Transverse colon (tissue), 4 donors: Measurements from ENCODE around the gene CHPF. TPM values are rescaled to one million over a fixed set of nuclear protein-coding genes. Genes with fewer than 3 reads are reported as not detected.

Source experiments
- DNase-seq: peaks from one replicate; pipeline ENCODE4 v3.0.0-alpha.2; 2019
- H3K27ac ChIP-seq, 4 donors: fragments of 200-600 bp; sonication (generic); 2 replicates each; pipeline ENCODE4 v1.5.1; 2016 to 2018; ENCODE audit warnings: inconsistent platforms in 4 of 4
- H3K27me3 ChIP-seq: fragments of 200-600 bp; sonication (generic); 2 replicates; pipeline ENCODE4 v1.5.1; 2017; ENCODE audit warnings: inconsistent platforms
- H3K36me3 ChIP-seq, 4 donors: fragments of 200-600 bp; sonication (generic); 2 replicates each; pipeline ENCODE4 v1.5.1; 2017 to 2019; ENCODE audit warnings: inconsistent platforms in 4 of 4
- H3K4me1 ChIP-seq, 4 donors: fragments of 200-600 bp; sonication (generic); 2 replicates each; pipeline ENCODE4 v1.5.1; 2017 to 2020; ENCODE audit warnings: inconsistent platforms in 4 of 4
- H3K4me3 ChIP-seq, 4 donors: fragments of 200-600 bp; sonication (generic); 1 replicate in 1 of 4; 2 replicates in 3 of 4; pipeline versions ENCODE4 v1.5.1 to v1.6.1; 2017 to 2019; ENCODE audit warnings: inconsistent platforms in 4 of 4
- H3K9me3 ChIP-seq, 2 donors: fragments of 200-600 bp; sonication (generic); 2 replicates each; pipeline ENCODE4 v1.5.1; 2017 to 2019; ENCODE audit warnings: inconsistent platforms in 2 of 2
- EP300 ChIP-seq: sonication (generic); formaldehyde crosslinking; IDR thresholded peaks from one replicate; pipeline ENCODE4 v1.6.1; 2017; ENCODE audit warnings: antibody characterized with exemption, low read depth
- POLR2A ChIP-seq: fragments of 450-650 bp; IDR thresholded peaks from one replicate; pipeline ENCODE4 v1.6.1; 2016; ENCODE audit warnings: antibody characterized with exemption, mild to moderate bottlenecking, moderate library complexity
- POLR2AphosphoS5 ChIP-seq, 3 donors: sonication (generic); formaldehyde crosslinking; IDR thresholded peaks; one replicate each; pipeline ENCODE4 v1.6.1; 2016; ENCODE audit warnings: antibody characterized with exemption in 3 of 3
- WGBS, 2 donors: methylation state at CpG; one replicate each; pipeline ENCODE4 v1.1.5; 2018; ENCODE audit warnings: low coverage in 1 of 2; 5-methylcytosine and 5-hydroxymethylcytosine counted together
- in situ Hi-C, 4 donors: fragments of 200-750 bp; cut with MboI; loops; one replicate each; pipeline versions ENCODE4 v1.15.0 to v1.15.1; 2017; ENCODE audit warnings: low sequenced_read_pairs in 3 of 4, low pct_ligation_motif_present in 1 of 4, low pct_unique_long_range_greater_than_20kb in 1 of 4
- intact Hi-C: fragments of 100-400 bp; cut with DNase I; formaldehyde crosslinking; loops from one replicate; pipeline ENCODE4 v1.15.1; 2023; ENCODE audit warnings: low total_unique reads
- total RNA-seq, 4 donors: library from RNA; depleted of rRNA; stranded (reverse); fragments of >200 nt; gene quantifications; one replicate each; pipeline ENCODE4 v1.1.0, GENCODE V29; 2016
- TF ChIP-seq, protein P1 (sequence below), 5 experiments: fragments of 200-600 bp in 3 of 5; fragments of 450-650 bp in 2 of 5; sonication (generic) in 3 of 5; IDR thresholded peaks; 1 replicate in 2 of 5; 2 replicates in 3 of 5; pipeline ENCODE4 v1.5.1; 2016 to 2017; ENCODE audit warnings: antibody characterized with exemption in 5 of 5, inconsistent platforms in 3 of 5, mild to moderate bottlenecking in 2 of 5, moderate library complexity in 1 of 5

CHPF gene
- total RNA-seq, 4 donors from 2014 or later, result 21.1 to 58.2 (median 52.1) TPM

DNA sequence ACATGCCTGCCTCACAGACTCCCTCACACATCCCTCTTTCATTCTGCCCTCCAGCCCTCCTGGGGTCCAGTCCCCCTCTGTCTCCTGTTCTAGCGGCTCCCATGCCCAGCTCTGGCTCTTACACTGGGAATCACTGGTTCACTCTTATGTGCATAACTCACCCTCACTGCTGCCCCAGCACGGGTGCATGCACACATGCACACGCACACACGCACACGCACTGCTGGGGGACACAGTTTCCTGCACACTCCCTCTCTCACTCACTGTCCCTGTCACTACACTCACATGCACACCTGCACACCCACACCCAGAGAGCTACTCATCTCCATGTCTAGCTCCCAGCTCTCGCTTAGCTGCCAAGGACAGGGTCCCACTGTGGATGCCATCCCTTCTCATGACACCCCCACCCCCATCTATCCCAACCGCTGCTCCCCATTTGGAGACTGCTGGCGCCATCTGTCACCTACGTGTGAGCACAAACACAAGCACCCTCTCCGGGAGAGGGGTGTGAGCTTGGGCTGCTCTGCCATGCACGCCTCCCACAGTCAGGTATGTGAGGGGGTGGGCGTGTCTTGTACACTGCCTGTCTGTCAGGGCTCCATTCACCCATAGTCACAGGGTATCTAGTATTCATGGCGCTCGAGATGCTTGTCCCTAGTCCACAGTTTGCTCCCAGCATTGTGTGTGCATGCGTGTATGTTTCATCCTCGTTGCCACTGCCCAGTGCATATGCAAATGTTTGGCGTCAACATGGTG, 27.6 kb downstream of the CHPF start:
- Histone ChIP-seq H3K36me3 (no peaks in the 10 kb centered on the region), H3K4me3 (no peak overlapping the region), H3K4me1 (no peaks in the 10 kb centered on the region), H3K27me3 (peaks cover 78% of the 10 kb centered on the region), H3K27ac (no peak overlapping the region), H3K9me3 (no peaks in the 10 kb centered on the region)
- no peak for DNase-seq
- 56 to 70% methylated on average over 4 to 17 of the region's 17 CpGs for WGBS, 2 donors
- TF ChIP-seq POLR2AphosphoS5 (IDR thresholded peaks at IDR 0.05) (no peak), EP300 (no peak), POLR2A (no peak)
- TF ChIP-seq, protein P1, sequence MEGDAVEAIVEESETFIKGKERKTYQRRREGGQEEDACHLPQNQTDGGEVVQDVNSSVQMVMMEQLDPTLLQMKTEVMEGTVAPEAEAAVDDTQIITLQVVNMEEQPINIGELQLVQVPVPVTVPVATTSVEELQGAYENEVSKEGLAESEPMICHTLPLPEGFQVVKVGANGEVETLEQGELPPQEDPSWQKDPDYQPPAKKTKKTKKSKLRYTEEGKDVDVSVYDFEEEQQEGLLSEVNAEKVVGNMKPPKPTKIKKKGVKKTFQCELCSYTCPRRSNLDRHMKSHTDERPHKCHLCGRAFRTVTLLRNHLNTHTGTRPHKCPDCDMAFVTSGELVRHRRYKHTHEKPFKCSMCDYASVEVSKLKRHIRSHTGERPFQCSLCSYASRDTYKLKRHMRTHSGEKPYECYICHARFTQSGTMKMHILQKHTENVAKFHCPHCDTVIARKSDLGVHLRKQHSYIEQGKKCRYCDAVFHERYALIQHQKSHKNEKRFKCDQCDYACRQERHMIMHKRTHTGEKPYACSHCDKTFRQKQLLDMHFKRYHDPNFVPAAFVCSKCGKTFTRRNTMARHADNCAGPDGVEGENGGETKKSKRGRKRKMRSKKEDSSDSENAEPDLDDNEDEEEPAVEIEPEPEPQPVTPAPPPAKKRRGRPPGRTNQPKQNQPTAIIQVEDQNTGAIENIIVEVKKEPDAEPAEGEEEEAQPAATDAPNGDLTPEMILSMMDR (IDR thresholded peaks at IDR 0.05), result no peak
- in situ Hi-C loops (no loop called here), intact Hi-C loops (no loop called here)

- DNase-seq, result no peak
- H3K27me3 ChIP-seq, result peaks cover 79% of the 10 kb centered on the region
- TF ChIP-seq POLR2A, result no peak
- TF ChIP-seq, protein P1 (IDR thresholded peaks at IDR 0.05), result no peak
- TF ChIP-seq POLR2AphosphoS5 (IDR thresholded peaks at IDR 0.05), result no peak
- TF ChIP-seq EP300, result no peak
- H3K4me1 ChIP-seq, result peaks cover 0 to 6% (median 5%) of the 10 kb centered on the region in 4 donors
- intact Hi-C loops (no loop called here), in situ Hi-C loops (no loop called here)
- H3K9me3 ChIP-seq, result no peaks in the 10 kb centered on the region
- H3K36me3 ChIP-seq, result no peaks in the 10 kb centered on the region
- 92% methylated on average over 21 of the region's 21 CpGs; no CpG with 5 or more reads in 1 of the 2 donors for WGBS, 2 donors
- no peak overlapping the region for H3K4me3 ChIP-seq
- H3K27ac ChIP-seq, result no peak overlapping the region
Measured at GRCh38 chr2:219514836-219515235, 28.8 kb downstream of the CHPF start.

DNA sequence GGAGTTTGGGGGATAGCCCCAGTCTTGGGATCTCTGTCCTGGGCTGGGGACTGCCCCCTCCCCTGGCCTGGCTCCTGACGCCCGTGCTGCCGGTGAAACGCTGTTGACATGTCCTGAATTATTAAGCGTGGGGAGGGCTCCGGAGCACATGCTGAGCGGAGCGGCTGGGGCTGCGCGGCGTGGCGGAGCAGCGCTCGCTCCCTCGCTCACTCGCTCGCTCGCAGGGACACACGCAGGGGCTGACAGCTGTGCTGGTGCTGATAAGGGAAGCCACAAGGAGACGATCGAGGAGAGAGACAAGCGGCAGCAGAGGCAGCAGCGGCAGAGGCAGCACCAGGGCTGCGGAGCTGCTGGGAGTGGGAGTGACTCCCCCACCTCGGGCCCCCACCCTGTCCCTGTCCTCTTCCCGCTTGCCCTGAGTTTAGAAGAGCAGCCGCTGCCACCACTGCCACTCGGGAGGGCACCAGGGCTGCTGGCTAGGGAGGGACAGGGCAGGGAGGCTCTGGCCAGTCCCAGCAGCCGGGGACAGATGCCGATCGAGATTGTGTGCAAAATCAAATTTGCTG, 29.3 kb downstream of the CHPF start, which contains the start of gene ASIC4:
ASIC4 (plus strand) TSS at position 287 of the 566 bp plus-strand sequence; CDS start at position 530, 243 bp downstream.
- no peaks in the 10 kb centered on the region for H3K36me3 ChIP-seq
- no peaks in the 10 kb centered on the region for H3K9me3 ChIP-seq
- no peak for DNase-seq
- H3K27me3 ChIP-seq, result peaks cover 77% of the 10 kb centered on the region
- peaks cover 2 to 12% (median 11%) of the 10 kb centered on the region in 4 donors for H3K4me1 ChIP-seq
- in situ Hi-C loops, result no loop called here
- intact Hi-C loops, result no loop called here
- H3K4me3 ChIP-seq, result no peak within 1 kb of the TSS
- H3K27ac ChIP-seq, result no peak within 1 kb of the TSS
- TF ChIP-seq, protein P1 (IDR thresholded peaks at IDR 0.05), result no peak
- TF ChIP-seq POLR2AphosphoS5 (IDR thresholded peaks at IDR 0.05) (no peak), EP300 (no peak), POLR2A (no peak)
- 11% methylated on average over 31 of the region's 31 CpGs; no CpG with 5 or more reads in 1 of the 2 donors for WGBS, 2 donors

DNA sequence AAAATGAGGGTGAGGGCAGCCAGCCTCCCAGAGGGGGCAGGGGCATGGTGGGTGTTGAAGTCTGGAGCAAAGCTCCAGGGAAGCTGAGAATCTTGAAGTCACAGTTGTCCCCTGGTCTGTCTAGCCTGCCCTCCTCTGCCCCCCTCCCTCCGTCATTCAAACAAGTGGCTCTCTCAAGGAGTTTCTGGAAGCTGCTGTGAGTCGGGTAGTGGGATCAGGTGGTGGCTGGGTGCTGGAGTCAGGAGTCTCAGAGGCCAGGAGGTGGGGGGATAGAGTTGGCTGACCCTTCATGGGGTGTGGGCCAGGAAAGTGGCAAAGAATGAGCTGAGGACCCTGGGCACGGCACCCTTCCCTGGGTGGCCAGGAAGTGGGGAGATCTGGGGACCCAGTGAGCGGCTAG, 29.8 kb downstream of the CHPF start:
- no peak overlapping the region for H3K4me3 ChIP-seq
- no peak for TF ChIP-seq POLR2A
- no peak for TF ChIP-seq EP300
- no peak for TF ChIP-seq POLR2AphosphoS5 (IDR thresholded peaks at IDR 0.05)
- TF ChIP-seq, protein P1 (IDR thresholded peaks at IDR 0.05), result no peak
- peaks cover 77% of the 10 kb centered on the region for H3K27me3 ChIP-seq
- 27 to 36% methylated on average over 4 of the region's 4 CpGs for WGBS, 2 donors
- H3K36me3 ChIP-seq, result no peaks in the 10 kb centered on the region
- in situ Hi-C loops, result no loop called here
- H3K4me1 ChIP-seq, result peaks cover 6 to 17% (median 13%) of the 10 kb centered on the region in 4 donors
- no peaks in the 10 kb centered on the region for H3K9me3 ChIP-seq
- no peak for DNase-seq
- H3K27ac ChIP-seq, result no peak overlapping the region
- intact Hi-C loops, result no loop called here
